ENCODE measurements around the gene UBE3B.

DNA sequence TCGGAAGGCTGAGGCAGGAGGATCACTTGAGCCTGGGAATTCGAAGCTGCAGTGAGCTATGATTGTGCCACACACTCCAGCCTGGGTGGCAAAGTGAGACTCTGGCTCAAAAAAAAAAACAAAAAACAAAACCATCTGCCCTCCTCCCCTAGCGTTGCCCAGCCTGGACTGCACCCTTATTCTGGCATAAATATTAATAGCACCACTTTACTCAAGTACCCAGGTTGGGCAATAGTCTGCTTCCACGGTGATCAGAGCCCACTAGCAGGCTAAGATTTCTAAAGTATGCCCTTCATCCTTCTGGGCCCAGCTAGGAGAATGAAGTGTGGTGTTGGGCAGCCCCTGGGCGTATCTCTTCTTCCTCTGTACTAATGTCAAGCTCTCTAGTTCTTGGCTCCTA is 33.6 kb upstream of the UBE3B start:
- TF ChIP-seq, protein P1, sequence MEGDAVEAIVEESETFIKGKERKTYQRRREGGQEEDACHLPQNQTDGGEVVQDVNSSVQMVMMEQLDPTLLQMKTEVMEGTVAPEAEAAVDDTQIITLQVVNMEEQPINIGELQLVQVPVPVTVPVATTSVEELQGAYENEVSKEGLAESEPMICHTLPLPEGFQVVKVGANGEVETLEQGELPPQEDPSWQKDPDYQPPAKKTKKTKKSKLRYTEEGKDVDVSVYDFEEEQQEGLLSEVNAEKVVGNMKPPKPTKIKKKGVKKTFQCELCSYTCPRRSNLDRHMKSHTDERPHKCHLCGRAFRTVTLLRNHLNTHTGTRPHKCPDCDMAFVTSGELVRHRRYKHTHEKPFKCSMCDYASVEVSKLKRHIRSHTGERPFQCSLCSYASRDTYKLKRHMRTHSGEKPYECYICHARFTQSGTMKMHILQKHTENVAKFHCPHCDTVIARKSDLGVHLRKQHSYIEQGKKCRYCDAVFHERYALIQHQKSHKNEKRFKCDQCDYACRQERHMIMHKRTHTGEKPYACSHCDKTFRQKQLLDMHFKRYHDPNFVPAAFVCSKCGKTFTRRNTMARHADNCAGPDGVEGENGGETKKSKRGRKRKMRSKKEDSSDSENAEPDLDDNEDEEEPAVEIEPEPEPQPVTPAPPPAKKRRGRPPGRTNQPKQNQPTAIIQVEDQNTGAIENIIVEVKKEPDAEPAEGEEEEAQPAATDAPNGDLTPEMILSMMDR (conservative IDR thresholded peaks at IDR 0.05; ENCODE audit: low read depth, low read length): no peak
- TF ChIP-seq EZH2phosphoT487 (IDR thresholded peaks at IDR 0.05; ENCODE audit: borderline replicate concordance, low read length) (no peak), EZH2 (IDR thresholded peaks at IDR 0.05; ENCODE audit: low read length, unreplicated experiment) (no peak)

Measured in PC-3 (cell line).